ENCODE data around the gene RBM15.

The RBM15 gene

DNA sequence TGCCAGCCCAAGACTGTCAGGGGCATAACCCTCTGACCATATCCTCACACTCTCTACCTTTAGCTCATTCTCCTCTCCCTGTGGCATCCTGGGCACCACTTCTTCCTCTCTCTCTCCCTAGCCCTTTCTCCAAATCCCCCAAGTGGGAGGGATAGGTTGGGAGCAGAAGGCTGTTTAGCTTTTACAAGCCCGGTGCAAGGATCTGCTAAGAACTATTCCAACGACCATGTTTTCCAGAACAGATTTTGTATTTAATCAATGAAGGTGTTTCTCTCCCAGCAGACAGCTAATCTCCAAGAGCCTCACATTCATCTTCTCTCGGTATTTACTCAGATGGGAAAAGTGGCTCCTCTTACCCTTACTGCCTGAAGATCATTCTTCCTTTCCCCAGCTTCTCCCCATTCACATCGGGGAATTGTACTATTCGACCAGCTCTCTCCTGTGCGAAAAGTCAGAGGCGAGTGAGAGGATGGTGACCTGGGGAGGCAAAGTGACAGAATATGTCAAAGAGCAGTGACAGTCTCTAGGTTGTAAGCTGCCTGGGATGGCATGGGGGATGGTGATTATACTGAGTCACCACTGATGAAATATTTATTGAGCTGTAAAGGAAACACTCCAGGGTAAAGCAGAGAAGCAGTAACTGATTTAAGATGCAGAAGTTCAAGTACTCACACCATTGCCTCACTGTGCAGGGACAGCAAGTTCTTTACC lies 47.0 kb upstream of the RBM15 start (continued):
- TF ChIP-seq, protein P1, sequence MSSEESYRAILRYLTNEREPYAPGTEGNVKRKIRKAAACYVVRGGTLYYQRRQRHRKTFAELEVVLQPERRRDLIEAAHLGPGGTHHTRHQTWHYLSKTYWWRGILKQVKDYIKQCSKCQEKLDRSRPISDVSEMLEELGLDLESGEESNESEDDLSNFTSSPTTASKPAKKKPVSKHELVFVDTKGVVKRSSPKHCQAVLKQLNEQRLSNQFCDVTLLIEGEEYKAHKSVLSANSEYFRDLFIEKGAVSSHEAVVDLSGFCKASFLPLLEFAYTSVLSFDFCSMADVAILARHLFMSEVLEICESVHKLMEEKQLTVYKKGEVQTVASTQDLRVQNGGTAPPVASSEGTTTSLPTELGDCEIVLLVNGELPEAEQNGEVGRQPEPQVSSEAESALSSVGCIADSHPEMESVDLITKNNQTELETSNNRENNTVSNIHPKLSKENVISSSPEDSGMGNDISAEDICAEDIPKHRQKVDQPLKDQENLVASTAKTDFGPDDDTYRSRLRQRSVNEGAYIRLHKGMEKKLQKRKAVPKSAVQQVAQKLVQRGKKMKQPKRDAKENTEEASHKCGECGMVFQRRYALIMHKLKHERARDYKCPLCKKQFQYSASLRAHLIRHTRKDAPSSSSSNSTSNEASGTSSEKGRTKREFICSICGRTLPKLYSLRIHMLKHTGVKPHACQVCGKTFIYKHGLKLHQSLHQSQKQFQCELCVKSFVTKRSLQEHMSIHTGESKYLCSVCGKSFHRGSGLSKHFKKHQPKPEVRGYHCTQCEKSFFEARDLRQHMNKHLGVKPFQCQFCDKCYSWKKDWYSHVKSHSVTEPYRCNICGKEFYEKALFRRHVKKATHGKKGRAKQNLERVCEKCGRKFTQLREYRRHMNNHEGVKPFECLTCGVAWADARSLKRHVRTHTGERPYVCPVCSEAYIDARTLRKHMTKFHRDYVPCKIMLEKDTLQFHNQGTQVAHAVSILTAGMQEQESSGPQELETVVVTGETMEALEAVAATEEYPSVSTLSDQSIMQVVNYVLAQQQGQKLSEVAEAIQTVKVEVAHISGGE (tag by site-specific recombination; conservative IDR thresholded peaks at IDR 0.05; ENCODE audit: low read depth) = no peak
- TF ChIP-seq ZFP37 (tag by site-specific recombination; IDR thresholded peaks at IDR 0.05) (no peak), ZNF629 (tag by site-specific recombination; IDR thresholded peaks at IDR 0.05) (peak; percentile 78), ZFP69B (tag by site-specific recombination; IDR thresholded peaks at IDR 0.05) (0 out of 2 replicates have a peak, but pooled peaks have one; percentile 19), ZNF600 (tag by site-specific recombination; IDR thresholded peaks at IDR 0.05) (peak; percentile 43), ZNF521 (tag by site-specific recombination; IDR thresholded peaks at IDR 0.05) (no peak), IKZF3 (tag by site-specific recombination; IDR thresholded peaks at IDR 0.05) (peak; percentile 18; the same call in 1 of the 2 replicates), ZBTB48 (tag by site-specific recombination; IDR thresholded peaks at IDR 0.05) (no peak), MZF1 (tag by site-specific recombination; IDR thresholded peaks at IDR 0.05; ENCODE audit: borderline replicate concordance) (peak; percentile 13), ZNF335 (tag by site-specific recombination; conservative IDR thresholded peaks at IDR 0.05) (peak; percentile 51), ZNF433 (tag by site-specific recombination; IDR thresholded peaks at IDR 0.05; ENCODE audit: low read depth) (no peak), ZNF561 (tag by site-specific recombination; IDR thresholded peaks at IDR 0.05; ENCODE audit: borderline replicate concordance) (0 out of 2 replicates have a peak, but pooled peaks have one; percentile 58), KLF8 (tag by site-specific recombination; IDR thresholded peaks at IDR 0.05) (0 out of 2 replicates have a peak, but pooled peaks have one; percentile 42), MEIS1 (CRISPR knock-in tag; IDR thresholded peaks at IDR 0.05; ENCODE audit: borderline replicate concordance) (no peak), HOXA7 (CRISPR knock-in tag; IDR thresholded peaks at IDR 0.05; ENCODE audit: borderline replicate concordance) (no peak), ZNF184 (tag by site-specific recombination; IDR thresholded peaks at IDR 0.05) (no peak), ZNF768 (tag by site-specific recombination; IDR thresholded peaks at IDR 0.05) (no peak), PRDM1 (tag by site-specific recombination; IDR thresholded peaks at IDR 0.05) (peak; percentile 85), ZNF747 (tag by site-specific recombination; IDR thresholded peaks at IDR 0.05) (no peak), ZNF274 (IDR thresholded peaks at IDR 0.05; ENCODE audit: low read length) (no peak), ZNF274 (tag by site-specific recombination; IDR thresholded peaks at IDR 0.05; ENCODE audit: borderline replicate concordance) (no peak), ZNF23 (tag by site-specific recombination; IDR thresholded peaks at IDR 0.05; ENCODE audit: borderline replicate concordance) (no peak), ZNF350 (tag by site-specific recombination; IDR thresholded peaks at IDR 0.05) (no peak), ZNF658 (tag by site-specific recombination; IDR thresholded peaks at IDR 0.05) (no peak)
- TF ChIP-seq, protein P2, sequence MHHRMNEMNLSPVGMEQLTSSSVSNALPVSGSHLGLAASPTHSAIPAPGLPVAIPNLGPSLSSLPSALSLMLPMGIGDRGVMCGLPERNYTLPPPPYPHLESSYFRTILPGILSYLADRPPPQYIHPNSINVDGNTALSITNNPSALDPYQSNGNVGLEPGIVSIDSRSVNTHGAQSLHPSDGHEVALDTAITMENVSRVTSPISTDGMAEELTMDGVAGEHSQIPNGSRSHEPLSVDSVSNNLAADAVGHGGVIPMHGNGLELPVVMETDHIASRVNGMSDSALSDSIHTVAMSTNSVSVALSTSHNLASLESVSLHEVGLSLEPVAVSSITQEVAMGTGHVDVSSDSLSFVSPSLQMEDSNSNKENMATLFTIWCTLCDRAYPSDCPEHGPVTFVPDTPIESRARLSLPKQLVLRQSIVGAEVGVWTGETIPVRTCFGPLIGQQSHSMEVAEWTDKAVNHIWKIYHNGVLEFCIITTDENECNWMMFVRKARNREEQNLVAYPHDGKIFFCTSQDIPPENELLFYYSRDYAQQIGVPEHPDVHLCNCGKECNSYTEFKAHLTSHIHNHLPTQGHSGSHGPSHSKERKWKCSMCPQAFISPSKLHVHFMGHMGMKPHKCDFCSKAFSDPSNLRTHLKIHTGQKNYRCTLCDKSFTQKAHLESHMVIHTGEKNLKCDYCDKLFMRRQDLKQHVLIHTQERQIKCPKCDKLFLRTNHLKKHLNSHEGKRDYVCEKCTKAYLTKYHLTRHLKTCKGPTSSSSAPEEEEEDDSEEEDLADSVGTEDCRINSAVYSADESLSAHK (tag by site-specific recombination; IDR thresholded peaks at IDR 0.05) = 0 out of 2 replicates have a peak, but pooled peaks have one; percentile 27
- TF ChIP-seq, protein P3, sequence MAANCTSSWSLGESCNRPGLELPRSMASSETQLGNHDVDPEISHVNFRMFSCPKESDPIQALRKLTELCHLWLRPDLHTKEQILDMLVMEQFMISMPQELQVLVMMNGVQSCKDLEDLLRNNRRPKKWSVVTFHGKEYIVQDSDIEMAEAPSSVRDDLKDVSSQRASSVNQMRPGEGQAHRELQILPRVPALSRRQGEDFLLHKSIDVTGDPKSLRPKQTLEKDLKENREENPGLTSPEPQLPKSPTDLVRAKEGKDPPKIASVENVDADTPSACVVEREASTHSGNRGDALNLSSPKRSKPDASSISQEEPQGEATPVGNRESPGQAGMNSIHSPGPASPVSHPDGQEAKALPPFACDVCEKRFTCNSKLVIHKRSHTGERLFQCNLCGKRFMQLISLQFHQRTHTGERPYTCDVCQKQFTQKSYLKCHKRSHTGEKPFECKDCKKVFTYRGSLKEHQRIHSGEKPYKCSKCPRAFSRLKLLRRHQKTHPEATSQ (tag by site-specific recombination; IDR thresholded peaks at IDR 0.05) = no peak
- TF ChIP-seq, protein P4, sequence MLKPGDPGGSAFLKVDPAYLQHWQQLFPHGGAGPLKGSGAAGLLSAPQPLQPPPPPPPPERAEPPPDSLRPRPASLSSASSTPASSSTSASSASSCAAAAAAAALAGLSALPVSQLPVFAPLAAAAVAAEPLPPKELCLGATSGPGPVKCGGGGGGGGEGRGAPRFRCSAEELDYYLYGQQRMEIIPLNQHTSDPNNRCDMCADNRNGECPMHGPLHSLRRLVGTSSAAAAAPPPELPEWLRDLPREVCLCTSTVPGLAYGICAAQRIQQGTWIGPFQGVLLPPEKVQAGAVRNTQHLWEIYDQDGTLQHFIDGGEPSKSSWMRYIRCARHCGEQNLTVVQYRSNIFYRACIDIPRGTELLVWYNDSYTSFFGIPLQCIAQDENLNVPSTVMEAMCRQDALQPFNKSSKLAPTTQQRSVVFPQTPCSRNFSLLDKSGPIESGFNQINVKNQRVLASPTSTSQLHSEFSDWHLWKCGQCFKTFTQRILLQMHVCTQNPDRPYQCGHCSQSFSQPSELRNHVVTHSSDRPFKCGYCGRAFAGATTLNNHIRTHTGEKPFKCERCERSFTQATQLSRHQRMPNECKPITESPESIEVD (tag by site-specific recombination; IDR thresholded peaks at IDR 0.05) = no peak
- TF ChIP-seq, protein P5, sequence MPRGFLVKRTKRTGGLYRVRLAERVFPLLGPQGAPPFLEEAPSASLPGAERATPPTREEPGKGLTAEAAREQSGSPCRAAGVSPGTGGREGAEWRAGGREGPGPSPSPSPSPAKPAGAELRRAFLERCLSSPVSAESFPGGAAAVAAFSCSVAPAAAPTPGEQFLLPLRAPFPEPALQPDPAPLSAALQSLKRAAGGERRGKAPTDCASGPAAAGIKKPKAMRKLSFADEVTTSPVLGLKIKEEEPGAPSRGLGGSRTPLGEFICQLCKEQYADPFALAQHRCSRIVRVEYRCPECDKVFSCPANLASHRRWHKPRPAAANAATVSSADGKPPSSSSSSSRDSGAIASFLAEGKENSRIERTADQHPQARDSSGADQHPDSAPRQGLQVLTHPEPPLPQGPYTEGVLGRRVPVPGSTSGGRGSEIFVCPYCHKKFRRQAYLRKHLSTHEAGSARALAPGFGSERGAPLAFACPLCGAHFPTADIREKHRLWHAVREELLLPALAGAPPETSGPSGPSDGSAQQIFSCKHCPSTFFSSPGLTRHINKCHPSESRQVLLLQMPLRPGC (tag by site-specific recombination; IDR thresholded peaks at IDR 0.05) = 0 out of 2 replicates have a peak, but pooled peaks have one; percentile 40

Measured in HEK293 (cell line).